Transverse colon (tissue), 4 donors: ENCODE measurements around the gene ERN2. TPM values are rescaled to one million over a fixed set of nuclear protein-coding genes. Genes with fewer than 3 reads are reported as not detected.
"Not testable (repeated sequence)": the region's sequence is repeated elsewhere in the genome, so short reads cannot be mapped to it uniquely, and the experiment has no call there.

ENCODE experiments used
- DNase-seq: peaks from one replicate; pipeline ENCODE4 v3.0.0-alpha.2; 2019
- H3K27ac ChIP-seq, 4 donors: fragments of 200-600 bp; sonication (generic); 2 replicates each; pipeline ENCODE4 v1.5.1; 2016 to 2018; ENCODE audit warnings: inconsistent platforms in 4 of 4
- H3K27me3 ChIP-seq: fragments of 200-600 bp; sonication (generic); 2 replicates; pipeline ENCODE4 v1.5.1; 2017; ENCODE audit warnings: inconsistent platforms
- H3K36me3 ChIP-seq, 4 donors: fragments of 200-600 bp; sonication (generic); 2 replicates each; pipeline ENCODE4 v1.5.1; 2017 to 2019; ENCODE audit warnings: inconsistent platforms in 4 of 4
- H3K4me1 ChIP-seq, 4 donors: fragments of 200-600 bp; sonication (generic); 2 replicates each; pipeline ENCODE4 v1.5.1; 2017 to 2020; ENCODE audit warnings: inconsistent platforms in 4 of 4
- H3K4me3 ChIP-seq, 4 donors: fragments of 200-600 bp; sonication (generic); 1 replicate in 1 of 4; 2 replicates in 3 of 4; pipeline versions ENCODE4 v1.5.1 to v1.6.1; 2017 to 2019; ENCODE audit warnings: inconsistent platforms in 4 of 4
- H3K9me3 ChIP-seq, 2 donors: fragments of 200-600 bp; sonication (generic); 2 replicates each; pipeline ENCODE4 v1.5.1; 2017 to 2019; ENCODE audit warnings: inconsistent platforms in 2 of 2
- EP300 ChIP-seq: sonication (generic); formaldehyde crosslinking; IDR thresholded peaks from one replicate; pipeline ENCODE4 v1.6.1; 2017; ENCODE audit warnings: antibody characterized with exemption, low read depth
- POLR2A ChIP-seq: fragments of 450-650 bp; IDR thresholded peaks from one replicate; pipeline ENCODE4 v1.6.1; 2016; ENCODE audit warnings: antibody characterized with exemption, mild to moderate bottlenecking, moderate library complexity
- POLR2AphosphoS5 ChIP-seq, 3 donors: sonication (generic); formaldehyde crosslinking; IDR thresholded peaks; one replicate each; pipeline ENCODE4 v1.6.1; 2016; ENCODE audit warnings: antibody characterized with exemption in 3 of 3
- WGBS, 2 donors: methylation state at CpG; one replicate each; pipeline ENCODE4 v1.1.5; 2018; ENCODE audit warnings: low coverage in 1 of 2; 5-methylcytosine and 5-hydroxymethylcytosine counted together
- in situ Hi-C, 4 donors: fragments of 200-750 bp; cut with MboI; loops; one replicate each; pipeline versions ENCODE4 v1.15.0 to v1.15.1; 2017; ENCODE audit warnings: low sequenced_read_pairs in 3 of 4, low pct_ligation_motif_present in 1 of 4, low pct_unique_long_range_greater_than_20kb in 1 of 4
- intact Hi-C: fragments of 100-400 bp; cut with DNase I; formaldehyde crosslinking; loops from one replicate; pipeline ENCODE4 v1.15.1; 2023; ENCODE audit warnings: low total_unique reads
- total RNA-seq, 4 donors: library from RNA; depleted of rRNA; stranded (reverse); fragments of >200 nt; gene quantifications; one replicate each; pipeline ENCODE4 v1.1.0, GENCODE V29; 2016
- TF ChIP-seq, protein P1 (sequence below), 5 experiments: fragments of 200-600 bp in 3 of 5; fragments of 450-650 bp in 2 of 5; sonication (generic) in 3 of 5; IDR thresholded peaks; 1 replicate in 2 of 5; 2 replicates in 3 of 5; pipeline ENCODE4 v1.5.1; 2016 to 2017; ENCODE audit warnings: antibody characterized with exemption in 5 of 5, inconsistent platforms in 3 of 5, mild to moderate bottlenecking in 2 of 5, moderate library complexity in 1 of 5

ERN2 gene
- total RNA-seq, 4 donors from 2014 or later = 114 to 408 (median 168) TPM

DNA sequence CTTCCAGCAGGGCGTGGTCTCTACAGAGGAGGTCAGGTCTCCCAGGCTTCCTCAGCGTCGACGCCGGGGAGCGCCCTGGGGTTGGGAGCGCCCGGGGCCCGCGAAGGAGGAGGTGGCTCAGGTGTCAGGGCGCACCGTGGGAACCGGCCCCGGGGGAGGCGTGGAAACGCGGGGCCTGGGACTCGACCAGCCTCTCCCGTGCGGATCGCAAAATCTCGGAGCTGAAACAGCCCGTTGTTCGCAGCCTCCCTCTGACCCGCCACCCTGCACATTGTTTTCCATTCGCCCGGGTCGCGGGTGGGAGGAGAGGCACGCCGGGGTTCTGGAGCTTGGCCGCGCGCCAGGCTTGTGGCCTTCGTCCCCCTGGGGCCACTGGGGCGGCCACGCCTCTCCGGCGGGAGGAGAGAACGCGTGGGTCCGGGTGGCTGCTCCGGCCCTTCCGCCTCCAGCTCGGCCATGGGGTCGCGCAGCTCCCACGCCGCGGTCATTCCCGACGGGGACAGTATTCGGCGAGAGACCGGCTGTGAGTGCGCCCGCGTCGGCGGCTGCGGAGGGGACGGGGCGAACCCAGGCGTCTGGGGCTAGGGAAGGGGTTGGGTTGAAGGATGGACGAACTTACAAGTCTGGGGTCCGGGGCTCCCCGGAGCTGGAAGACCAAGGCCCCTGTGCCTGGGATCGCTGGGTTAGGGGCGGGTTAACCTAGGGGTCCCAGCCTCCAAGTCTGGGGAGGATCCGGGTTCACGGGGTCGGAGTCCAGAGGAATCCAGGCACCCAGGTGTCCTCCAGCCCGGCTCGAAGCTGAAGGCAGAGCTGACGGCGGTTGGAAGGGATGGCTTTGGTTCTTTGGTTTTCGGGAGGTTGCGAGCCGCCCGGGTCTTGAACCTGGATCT, 41.8 kb upstream of the ERN2 start, which contains the start of gene CHP2:
TSS of gene CHP2 (plus strand) at position 433 of the 890 bp plus-strand sequence. CDS start at position 457, 24 bp downstream.
- Histone ChIP-seq H3K27me3 (peaks cover 34% of the 10 kb centered on the region), H3K27ac (peak within 1 kb of the TSS; percentile 77 to 84 (median 81)), H3K36me3 (no peaks in the 10 kb centered on the region), H3K9me3 (no peaks in the 10 kb centered on the region), H3K4me1 (peaks cover 0 to 12% (median 6%) of the 10 kb centered on the region in 4 donors), H3K4me3 (peak within 1 kb of the TSS; percentile 41 to 61 (median 54))
- TF ChIP-seq POLR2A (peak; percentile 52), POLR2AphosphoS5 (IDR thresholded peaks at IDR 0.05) (peak in 2 of 3 donors; percentile 41 to 79), EP300 (no peak)
- TF ChIP-seq, protein P1, sequence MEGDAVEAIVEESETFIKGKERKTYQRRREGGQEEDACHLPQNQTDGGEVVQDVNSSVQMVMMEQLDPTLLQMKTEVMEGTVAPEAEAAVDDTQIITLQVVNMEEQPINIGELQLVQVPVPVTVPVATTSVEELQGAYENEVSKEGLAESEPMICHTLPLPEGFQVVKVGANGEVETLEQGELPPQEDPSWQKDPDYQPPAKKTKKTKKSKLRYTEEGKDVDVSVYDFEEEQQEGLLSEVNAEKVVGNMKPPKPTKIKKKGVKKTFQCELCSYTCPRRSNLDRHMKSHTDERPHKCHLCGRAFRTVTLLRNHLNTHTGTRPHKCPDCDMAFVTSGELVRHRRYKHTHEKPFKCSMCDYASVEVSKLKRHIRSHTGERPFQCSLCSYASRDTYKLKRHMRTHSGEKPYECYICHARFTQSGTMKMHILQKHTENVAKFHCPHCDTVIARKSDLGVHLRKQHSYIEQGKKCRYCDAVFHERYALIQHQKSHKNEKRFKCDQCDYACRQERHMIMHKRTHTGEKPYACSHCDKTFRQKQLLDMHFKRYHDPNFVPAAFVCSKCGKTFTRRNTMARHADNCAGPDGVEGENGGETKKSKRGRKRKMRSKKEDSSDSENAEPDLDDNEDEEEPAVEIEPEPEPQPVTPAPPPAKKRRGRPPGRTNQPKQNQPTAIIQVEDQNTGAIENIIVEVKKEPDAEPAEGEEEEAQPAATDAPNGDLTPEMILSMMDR (IDR thresholded peaks at IDR 0.05) = no peak
- WGBS, 2 donors = 7 to 14% methylated on average over 1 to 79 of the region's 80 CpGs
- DNase-seq = peak; percentile 86
- intact Hi-C loops = no loop called here
- in situ Hi-C loops = no loop called here

DNA sequence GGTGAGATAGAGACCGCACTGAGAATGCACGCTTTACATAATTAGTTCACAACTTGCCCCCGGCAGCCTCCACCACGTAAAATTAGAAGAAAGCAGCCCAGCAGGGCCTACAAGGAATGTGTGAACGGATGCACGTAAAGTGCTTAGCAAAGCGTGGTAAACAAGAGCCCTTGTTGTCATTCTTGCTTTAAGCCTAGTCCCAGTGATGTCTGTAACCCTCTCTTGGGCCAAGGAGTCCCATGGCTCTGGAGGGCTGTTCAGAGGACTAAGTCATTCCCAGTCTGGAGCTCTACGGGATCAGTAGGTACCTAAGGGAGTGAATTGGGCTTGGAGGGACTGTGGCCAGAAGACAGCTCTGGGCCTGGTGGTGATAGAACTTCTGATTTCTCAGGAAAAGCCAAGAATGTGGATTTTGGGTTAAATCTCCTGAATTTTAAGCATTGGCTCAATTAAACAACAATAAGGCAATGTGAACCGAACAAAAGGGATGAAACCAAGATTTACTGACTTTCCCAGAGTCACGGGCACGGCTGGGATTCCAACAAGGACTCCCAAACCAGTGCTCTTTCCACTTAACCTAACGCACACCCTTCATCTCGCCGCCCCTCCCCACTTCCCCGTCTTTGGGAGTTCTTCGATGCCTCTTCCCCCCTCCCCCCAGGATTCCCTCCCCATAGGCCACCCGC, 41.0 kb upstream of the ERN2 start:
- 42 to 43% methylated on average over 13 to 17 of the region's 17 CpGs for WGBS, 2 donors
- intact Hi-C loops = no loop called here
- Histone ChIP-seq H3K27me3 (peaks cover 34% of the 10 kb centered on the region), H3K4me1 (peaks cover 0 to 12% (median 6%) of the 10 kb centered on the region in 4 donors), H3K4me3 (peak overlapping the region in 3 of 4 donors; percentile 41 to 57 (median 50)), H3K9me3 (no peaks in the 10 kb centered on the region), H3K36me3 (no peaks in the 10 kb centered on the region), H3K27ac (peak overlapping the region; percentile 77 to 84 (median 81))
- in situ Hi-C loops = no loop called here
- DNase-seq = no peak
- no peak for TF ChIP-seq EP300
- no peak for TF ChIP-seq POLR2AphosphoS5 (IDR thresholded peaks at IDR 0.05)
- TF ChIP-seq, protein P1 (IDR thresholded peaks at IDR 0.05) = no peak

DNA sequence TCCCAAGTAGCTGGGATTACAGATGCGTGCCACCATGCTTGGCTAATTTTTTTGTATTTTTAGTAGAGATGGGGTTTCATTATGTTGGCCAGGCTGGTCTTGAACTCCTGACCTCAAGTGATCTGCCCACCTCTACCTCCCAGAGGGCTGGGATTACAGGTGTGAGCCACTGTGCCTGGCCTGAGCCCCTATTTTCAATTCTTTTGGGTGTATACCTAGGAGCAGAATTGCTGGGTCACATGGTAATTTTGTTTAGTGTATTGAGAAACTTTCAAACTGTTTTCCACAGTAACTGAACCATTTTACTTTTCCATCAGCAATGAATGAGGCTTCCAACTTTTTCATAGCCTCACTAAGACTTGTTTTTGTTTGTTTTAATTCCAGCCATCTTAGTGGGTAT, 38.0 kb upstream of the ERN2 start:
- peaks cover 0 to 15% (median 8%) of the 10 kb centered on the region in 4 donors for H3K4me1 ChIP-seq
- intact Hi-C loops, H3K4me3 ChIP-seq, H3K36me3 ChIP-seq, H3K9me3 ChIP-seq, DNase-seq, in situ Hi-C loops, H3K27ac ChIP-seq: not testable (repeated sequence)
- 88% methylated on average over 1 of the region's 1 CpG; no CpG with 5 or more reads in 1 of the 2 donors for WGBS, 2 donors
- H3K27me3 ChIP-seq = peaks cover 29% of the 10 kb centered on the region

DNA sequence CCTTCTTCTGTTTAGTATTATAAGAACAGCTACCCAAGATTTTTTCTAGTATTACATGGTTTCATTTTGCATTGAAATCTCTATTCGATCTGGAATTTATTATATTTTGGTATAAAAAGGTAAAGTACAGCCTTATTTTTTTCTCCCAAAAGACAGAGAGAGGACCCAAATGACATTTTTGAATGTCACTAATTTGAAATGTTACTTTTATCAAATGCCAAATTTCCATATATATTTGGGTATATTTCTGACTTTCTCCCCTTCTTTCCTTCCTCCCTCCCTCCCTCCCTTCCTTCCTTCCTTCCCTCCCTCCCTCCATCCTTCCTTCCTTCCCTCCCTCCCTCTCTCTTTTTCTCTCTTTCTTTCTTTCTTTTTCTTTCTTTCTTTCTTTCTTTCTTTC, 35.6 kb upstream of the ERN2 start:
- H3K9me3 ChIP-seq = no peaks in the 10 kb centered on the region
- DNase-seq = no peak
- TF ChIP-seq POLR2A (no peak), EP300 (no peak), POLR2AphosphoS5 (IDR thresholded peaks at IDR 0.05) (no peak)
- TF ChIP-seq, protein P1 (IDR thresholded peaks at IDR 0.05) = no peak
- peaks cover 0 to 7% (median 2%) of the 10 kb centered on the region in 4 donors for H3K4me1 ChIP-seq
- peaks cover 8% of the 10 kb centered on the region for H3K27me3 ChIP-seq
- in situ Hi-C loops = loop anchor here in 2 of 4 donors (10.0 to 25.0 kb wide), 2 partner anchors 56 to 514 kb away; partner anchors contain the start of gene CACNG3 (in 1 of the 2)
- 79 to 80% methylated on average over 1 of the region's 1 CpG for WGBS, 2 donors
- no peaks in the 10 kb centered on the region for H3K36me3 ChIP-seq
- H3K27ac ChIP-seq = no peak overlapping the region
- no peak overlapping the region for H3K4me3 ChIP-seq
- intact Hi-C loops = no loop called here
